Amygdala (tissue), 56 donors: ENCODE data around the gene FSTL4.

ENCODE experiments used
- DNase-seq, 56 donors: peaks; one replicate each; lab custom pipeline; 2025; lab: John Stamatoyannopoulos, UW

FSTL4 gene

DNA sequence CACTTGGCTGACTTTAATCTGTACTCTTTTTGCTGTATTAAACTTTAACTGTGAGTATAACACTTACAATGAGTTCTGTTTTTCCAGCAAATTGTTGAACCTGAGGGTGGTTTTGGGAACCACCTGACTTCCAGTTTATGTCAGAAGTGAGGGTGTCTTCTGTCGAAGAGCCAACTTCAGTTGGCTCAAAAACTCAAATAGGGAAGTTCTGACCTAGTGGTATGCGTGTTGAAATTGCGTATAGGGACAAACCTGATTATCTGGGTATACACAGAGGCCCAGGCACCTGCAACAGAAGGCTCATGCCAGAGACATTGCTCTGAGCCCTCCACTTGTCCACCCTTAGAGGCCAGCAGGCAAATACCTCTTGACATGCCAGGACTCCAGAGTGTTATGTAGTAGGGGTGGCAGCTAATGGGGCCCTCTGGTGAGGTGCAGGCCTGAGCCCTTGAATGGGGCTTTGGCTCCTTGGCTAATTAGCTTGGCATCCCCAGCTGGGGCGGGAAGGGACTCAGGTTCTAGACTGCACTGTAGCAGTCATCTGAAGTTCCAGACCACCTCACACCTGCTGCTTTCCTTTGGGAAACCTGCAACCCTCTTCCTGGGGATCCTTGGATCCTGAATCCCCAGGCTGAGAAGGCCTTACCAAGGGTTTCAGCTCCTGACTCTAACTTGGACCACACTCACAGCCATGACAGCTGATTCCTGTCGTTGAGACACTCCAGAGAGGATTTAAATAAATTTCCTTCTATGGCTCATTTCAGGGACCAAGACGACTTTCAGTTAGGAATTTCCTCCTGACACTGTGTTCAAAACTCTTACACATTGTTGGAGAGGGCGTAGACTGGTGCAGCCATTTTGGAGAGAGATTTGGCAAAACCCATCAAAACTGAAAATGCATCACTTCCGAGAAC, 370.9 kb downstream of the FSTL4 start:
- no peak for DNase-seq

DNA sequence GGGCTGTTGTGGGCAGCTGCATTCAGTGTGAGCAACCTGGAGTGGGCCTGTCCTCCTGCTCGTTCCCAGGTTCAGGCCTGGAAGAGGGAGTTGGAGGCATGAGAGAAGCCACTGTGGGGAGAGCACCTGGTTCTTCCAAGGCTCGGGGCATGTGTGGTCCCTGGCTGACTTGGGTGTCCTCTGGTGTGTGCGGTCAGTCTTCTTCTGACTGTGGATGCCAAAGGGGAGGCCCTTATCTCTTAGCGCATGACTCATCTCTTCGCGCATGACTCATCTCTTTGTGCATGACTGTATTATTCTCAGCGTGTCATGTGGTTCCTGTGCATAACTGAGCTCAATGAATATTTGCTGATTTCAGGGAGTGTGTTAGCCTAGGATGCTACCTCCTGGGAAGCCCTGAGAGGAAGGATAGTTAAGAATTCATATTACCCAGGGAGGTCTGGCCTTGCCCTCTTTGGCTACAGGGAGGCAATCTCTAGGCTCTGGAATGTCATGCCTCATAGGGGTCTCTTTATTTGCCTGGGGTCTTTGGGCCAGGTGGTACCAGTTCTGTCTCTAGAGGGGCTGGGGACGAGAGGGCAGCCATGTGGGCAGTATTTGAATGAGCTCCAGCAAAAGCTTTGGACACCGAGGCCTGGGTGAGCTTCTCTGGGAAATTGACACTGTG, 371.8 kb downstream of the FSTL4 start:
- DNase-seq: peak in 12 of 56 donors; percentile 5 to 52 (median 18)

DNA sequence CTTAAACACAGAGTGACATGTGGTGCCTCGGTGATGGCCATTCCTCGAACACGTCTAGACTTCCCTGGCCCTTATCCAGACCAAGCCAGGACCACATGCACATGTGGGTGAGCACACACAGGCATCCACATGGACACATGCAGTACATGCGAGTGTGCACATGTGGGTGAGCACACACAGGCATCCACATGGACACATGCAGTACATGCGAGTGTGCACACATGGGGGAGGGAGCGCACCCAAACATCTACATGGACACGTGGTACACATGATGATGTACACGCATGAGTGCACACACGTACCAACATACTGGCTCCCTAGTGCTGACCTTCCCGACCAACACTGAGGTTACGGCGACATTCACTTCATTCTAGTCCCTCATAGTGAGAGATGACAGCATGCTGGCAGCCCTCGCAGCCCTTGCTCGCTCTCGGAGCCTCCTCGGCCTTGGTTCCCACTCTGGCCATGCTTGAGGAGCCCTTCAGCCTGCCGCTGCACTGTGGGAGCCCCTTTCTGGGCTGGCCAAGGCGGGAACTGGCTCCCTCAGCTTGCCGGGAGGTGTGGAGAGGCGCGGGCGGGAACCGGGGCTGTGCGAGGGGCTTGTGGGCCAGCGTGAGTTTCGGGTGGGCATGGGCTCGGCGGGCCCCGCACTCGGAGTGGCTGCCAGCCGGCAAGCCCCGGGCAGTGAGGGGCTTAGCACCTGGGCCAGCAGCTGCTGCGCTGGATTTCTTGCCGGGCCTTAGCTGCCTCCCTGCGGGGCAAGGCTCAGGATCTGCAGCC, 373.7 kb downstream of the FSTL4 start:
- DNase-seq: no peak

DNA sequence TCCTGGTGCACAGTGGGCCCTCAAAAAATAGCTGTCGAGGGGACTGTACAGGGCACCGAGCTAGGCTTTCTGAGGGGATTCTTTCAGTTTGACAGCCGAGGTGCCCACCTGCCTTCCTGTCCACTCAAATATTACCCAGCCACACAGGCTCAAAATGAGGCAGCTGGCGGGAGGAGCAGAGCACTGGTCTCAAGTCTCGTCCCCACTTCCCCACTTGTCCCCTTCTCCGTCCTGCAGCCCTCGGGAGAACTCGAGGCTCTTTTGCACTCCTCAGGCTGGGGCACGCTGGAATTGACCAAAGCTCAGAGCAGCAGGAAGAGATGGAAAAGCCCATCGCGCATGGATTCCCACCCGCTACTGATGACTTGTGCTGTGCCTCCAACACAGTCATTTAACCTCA, 375.4 kb downstream of the FSTL4 start:
- no peak for DNase-seq

DNA sequence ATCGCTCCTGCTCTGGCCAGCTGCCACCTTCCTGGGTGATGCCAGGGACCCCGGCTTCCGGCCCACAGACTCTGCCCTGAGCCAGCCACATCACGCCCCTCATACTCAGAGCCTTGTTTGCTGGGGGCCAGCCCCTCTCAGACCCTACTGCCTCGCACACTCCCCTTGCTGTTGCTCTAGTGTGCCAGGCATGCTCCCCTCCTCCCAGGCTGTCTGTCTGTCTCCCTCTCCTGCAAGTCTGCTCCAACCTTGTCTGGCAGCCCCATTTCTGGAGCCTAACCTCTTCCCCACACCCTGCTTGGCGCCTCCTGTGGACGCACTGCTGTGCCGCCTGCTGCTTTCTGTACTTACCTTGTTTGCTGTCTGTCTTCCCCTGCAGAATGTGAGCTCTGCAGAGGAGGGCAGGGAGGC, 375.8 kb downstream of the FSTL4 start:
- no peak for DNase-seq

DNA sequence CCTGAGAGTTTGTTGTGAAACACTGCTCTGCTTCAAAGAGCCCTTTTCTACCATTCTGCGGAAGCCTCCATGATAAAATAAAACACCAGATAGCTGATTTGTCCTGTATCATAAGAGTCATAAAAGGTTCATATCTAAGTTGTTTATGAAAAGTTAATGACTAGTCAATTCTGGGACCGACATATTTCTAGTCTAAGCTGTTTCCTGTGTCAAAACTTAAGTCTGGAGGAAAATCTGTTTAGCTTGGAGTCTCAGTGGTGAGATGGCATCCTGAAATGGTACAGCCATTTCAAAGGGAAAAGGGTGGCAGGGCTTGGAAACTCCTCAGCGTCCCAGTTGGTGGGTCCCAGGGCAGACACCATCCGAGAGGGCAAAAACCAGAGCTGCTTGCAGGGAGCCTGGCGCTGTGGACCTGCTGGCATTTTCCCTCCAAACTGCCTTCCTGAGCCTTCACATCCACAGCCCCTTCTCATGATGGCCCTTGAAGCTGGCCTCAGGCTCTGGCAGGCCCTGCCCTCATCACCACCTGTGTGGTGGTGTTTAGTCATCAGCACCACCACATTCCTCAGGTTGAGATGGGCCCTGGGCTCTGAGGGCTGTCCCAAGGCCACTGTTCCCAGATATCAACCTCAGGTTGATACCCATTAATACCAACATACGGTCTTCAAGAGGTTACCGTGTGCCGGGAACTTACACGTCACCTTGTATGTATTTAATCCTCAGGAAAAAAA, 376.5 kb downstream of the FSTL4 start:
- no peak for DNase-seq

DNA sequence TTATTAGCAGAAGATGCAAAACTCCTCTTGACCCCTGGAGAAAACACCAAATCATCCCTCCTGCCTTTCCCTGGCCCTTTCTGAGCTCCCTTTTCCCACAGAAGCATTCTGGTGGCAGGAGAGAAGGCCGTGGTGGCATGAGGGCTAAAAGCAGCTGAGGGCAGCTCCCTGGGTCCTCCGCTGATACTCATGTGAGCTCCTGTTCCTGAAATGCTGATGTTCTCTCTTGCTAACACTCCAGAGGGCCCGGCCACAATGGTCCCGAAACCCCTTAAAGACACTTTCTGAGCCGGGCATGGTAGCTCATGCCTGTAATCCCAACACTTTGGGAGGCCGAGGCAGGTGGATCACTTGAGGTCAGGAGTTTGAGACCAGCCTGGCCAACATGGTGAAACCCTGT, 377.4 kb downstream of the FSTL4 start:
- no peak for DNase-seq

DNA sequence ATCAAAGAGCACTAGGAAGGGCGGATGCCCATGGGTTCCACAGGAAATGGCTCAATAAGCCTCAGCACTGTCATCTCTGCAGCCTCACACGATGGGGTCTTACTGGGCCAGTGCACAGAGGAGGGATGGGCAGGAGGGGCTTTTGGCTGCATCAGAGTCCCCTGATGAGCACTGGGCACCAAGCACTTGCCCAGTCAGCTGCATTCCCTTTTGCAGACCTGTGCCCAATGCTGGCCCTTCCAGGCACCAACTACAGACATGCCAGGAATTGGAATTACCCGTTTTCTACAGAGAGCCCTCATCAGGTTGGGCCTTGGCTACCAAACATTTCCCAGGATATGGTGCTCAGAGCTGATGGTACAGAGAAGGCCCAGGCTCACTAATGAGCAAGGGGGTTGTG, 378.1 kb downstream of the FSTL4 start:
- no peak for DNase-seq

DNA sequence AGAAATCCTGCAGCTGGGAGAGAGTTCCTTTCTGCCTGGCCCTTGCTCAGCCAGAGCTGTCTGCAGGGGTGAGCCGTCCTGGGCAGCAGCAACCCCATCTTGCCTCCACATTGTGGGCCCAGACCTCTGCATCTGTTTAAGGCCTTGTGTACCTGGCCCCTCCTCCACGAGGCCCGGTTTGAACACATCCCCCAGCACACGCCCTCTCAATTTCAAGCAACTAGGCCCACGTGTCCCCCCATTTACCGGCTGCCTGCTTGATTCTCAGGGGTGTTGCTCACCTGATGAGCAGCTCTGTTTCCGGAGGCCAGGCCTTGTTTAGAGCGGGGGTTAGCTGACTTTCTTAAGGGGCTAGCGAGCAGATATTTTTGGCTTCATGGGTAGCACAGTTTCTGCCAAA, 378.7 kb downstream of the FSTL4 start:
- no peak for DNase-seq

DNA sequence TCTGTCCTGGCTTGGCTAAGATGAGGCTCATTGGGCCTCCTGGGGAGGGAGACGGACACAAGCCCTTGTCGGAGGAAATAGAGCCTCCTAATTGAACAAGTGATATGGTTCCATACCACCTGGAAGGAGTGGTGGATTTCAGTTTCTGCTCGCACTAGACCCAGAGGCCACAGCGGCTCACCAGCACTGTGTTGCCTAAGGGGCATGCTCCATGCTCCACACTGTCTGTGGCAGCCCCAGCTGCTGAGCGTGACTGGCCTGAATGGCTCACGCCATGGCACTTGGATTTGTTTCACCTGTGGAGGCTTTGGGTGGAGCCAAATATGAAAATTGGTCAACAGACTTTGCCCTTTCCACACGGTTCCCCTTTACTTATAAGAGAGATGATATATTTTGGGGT, 379.4 kb downstream of the FSTL4 start:
- DNase-seq: no peak

DNA sequence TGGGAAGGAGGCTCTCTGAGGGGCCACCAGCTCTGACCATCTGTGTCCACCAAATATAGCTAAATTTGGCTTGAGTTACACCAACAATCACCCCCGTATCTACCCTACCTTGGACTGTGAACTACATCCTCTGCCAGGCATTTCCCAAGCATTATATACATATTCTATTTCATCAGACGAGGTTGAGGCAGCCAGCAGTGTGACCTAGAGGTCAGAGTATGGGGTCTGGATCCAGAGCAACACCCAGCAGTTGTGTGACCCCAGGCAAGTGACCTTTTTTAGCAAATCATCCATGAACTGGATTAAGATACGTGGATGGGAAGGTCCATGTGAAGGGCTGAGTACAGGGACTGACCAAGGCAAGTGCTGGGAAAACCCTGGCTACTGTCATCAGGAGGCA, 379.9 kb downstream of the FSTL4 start:
- no peak for DNase-seq

DNA sequence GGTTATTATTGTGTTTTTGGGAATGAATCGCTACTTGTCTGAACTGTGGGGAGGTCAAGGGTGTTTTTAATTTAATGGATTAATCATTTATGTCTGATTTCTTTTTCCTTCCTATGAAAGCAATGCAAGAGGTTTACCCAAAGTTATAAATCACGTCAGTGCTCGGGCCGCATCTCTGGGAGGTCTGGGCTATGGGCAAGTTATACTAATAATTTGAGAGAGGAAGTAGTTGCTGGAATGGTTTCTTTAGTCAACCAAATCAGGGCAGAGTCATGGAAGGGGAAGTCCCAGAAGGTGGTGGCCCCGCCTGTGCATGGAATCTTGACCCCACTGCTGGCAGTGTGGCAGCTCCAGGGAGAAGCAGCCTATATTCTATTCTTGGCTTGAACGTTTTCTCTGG, 380.3 kb downstream of the FSTL4 start:
- no peak for DNase-seq

DNA sequence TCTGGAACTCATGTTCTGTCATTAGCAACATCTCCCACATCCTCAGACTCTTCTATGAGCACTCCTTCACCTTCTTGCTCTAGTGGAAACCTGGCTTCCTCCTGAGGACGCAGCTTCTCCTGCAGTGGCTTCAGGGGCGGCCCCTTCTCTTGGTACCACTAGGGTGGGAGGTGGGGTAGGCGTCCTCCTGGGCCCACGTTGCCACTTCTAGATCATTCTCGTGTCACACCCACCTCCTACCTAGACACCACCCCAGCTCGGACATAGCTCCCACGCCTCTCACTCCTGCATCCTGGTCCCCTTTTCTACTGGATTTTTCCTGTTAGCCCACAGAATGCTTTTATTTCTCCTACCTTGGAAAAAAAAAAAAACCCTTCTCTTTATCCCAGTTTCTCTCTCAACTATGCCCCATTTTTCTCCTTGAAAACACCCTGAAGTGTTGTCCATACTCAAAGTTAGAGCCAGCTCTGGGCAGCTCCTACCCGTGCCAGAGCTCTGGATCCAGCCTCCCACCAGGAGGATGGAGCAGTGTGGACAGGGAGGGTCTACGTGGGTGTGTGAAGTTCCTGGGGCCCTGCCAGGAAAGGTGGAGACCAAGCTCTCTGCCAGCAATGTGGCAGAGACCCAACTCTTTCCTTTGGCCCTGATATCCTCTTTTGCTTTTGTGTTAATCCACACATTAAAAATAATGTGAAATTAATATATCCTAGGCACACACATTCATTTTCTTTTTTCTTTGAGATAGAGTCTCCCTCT, 381.3 kb downstream of the FSTL4 start:
- no peak for DNase-seq

DNA sequence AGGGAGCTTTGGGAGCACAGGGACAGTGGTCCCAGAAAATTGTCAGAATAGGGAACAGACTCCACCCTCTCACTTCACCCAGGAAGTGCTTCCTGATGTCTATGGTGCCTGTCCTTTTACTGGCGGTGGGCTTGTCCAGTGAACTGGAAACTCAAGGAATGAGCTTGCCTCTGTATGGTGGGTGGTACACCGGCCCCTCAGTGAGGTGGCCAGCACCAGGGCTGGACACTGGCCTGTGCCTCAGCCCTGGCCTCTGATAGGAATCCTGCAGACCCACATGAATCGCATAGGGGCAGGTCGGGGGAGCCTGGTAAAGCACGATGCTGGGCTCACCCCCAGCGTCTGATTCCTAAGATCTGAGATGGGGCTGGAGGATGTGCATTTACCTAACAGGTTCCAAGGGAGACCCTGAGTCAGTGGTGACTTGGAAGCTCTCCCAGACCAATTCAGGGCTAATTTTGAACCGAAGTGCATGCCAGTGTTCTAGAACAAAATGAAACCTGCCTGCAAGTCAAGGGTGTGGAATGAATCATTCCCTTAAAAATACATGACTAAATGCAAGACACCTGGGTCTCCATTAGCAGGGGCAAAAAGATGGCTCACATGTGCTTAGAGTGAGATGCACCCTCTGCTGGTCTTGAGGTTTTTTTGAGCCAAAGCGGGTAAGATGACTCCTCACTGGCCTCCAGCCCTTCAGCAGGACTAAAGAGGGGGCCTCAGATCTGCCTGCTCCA, 382.2 kb downstream of the FSTL4 start:
- DNase-seq: no peak

DNA sequence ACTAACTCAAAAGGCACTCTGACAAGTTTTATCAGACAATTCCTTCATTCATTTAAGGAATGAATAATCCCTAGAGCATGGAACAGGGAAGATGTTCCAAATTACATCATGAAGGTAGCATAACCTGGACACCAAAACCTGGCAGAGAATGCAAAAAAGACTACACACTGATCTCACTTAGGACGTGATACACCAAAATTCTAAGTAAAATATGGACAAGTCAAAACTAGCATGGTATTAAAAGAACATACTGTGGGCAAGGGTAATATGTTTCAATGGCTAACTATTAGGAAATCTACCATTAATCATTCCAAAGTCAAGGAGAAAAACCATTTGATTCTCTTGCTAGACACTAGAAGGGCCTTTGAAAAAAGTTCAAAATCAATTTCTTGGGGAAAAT, 384.0 kb downstream of the FSTL4 start:
- no peak for DNase-seq

DNA sequence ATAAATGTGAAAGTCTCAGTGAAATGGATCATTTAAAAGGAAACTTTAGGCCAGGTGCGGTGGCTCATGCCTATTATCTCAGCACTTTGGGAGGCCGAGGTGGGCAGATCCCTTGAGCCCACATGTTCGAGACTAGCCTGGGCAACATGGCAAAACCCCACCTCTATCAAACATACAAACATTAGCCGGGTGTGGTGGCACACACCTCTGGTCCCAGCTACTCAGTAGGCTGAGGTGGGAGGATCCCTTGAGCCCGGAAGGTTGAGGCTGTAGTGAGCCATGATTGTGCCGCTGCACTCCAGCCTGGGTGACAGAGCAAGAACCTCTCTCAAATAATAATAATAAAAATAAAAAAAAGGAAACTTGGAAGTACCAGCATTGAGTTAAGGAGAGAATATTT, 384.4 kb downstream of the FSTL4 start:
- no peak for DNase-seq

DNA sequence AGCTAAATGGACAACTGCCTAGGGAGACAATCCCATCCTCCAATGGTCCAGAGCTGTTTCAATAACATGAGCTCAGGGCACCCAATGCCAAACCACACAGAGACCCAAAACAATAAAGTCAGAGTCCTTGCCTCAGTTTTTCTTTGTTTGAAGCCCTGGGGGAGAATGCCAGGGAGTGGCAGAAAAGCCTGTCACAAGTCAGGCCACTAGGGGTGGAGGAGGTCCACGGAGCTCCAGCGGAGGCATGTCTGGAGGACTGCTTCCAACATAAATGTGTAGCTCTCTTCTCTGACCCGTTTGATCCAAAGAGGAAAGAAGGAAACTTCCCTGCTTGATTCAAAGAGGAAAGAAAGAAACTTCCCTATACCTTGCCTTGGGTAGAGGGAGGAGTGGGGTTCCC, 385.3 kb downstream of the FSTL4 start:
- DNase-seq: no peak

DNA sequence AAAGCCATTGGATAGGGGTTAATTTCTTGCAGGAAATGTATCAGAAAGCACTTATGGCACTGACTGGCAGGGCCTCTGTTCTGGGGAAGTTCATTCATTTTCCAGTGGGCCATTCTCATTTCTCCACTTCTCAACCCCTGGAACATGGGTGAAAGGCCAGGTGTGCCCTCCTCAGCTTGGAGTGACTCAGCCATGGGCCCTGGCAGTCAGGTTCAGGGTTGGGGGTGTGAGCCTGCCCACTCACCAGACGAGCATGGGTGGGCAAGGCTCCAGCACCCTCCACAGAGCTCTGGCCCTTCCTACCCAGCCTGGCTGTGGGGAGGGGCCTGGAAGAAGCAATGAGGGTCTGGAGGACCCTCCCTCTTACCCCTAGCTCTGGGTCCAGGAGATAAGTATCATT, 386.2 kb downstream of the FSTL4 start:
- DNase-seq: no peak

DNA sequence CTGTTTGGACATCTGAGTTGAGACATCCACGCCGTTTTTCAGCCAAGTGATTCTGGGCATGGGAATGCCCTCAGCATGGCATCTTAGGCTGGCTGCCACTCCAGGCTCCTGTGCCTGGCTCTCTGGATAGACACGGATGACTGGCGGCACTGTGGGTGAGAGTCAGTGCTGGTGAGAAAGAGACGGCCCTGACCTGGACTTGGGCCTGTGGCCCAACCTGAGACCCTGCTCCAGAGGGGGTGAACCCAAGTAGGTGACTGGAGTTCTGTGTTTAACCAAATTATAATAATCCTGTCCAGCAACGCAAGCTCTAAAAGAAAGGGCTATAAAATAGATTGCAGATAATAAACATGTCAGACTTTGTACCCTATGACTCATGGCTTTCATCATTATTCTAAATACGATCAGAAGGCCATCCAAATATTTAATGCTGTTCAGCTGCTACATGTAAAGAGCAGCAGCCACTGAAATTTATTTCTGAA, 386.6 kb downstream of the FSTL4 start:
- no peak for DNase-seq
